GF-D8 (cell line): ENCODE data around the gene TRIM38.
"Not testable (repeated sequence)": the region's sequence is repeated elsewhere in the genome, so short reads cannot be mapped to it uniquely, and the experiment has no call there.

Source experiments
- DNase-seq: peaks from one replicate; lab custom pipeline; 2025; lab: John Stamatoyannopoulos, UW

TRIM38 gene

DNA sequence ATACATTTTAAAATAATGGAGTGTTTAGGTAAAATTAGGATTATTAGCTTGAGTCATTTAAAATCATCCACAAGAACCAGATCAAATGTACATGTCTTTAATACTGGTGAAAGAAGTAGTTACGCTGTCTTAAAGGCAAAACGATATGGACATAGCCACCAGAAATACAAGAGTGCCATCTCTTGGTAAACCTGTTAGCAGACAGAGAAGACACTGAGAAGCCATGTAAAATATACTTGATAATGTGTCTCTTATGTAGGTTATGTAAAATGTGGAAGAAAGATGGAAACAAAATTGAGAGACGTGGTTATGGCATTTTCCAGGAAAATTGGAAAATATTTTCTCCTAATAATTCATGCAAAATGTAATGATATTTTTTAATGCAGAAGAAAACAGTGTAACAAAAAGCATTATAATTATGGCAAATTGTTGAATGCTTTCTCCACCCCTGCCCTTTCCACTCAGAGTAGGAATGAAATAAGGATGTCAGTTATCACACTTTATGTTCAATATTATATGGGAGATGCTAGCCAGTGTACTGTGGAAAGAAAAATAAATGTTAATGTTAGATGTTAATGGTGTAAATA is 19.9 kb upstream of the TRIM38 start:
- DNase-seq = peak; percentile 29

DNA sequence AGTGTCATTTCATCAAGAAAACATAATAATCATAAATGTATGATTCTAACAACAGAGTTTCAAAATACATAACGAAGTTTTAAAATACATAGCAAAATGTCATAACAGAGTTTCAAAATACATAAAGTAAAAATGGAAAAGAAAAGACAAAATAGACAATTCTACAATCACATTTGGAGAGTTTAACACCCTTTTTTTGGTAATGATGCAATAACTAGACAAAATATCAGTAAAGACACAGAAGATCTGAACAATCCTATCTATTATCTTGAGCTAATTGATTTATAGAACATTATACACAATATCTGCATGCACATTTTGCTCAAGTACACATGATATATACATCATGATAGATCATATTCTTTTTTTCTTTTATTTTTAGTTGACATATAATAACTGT is 18.7 kb upstream of the TRIM38 start:
- no peak for DNase-seq

DNA sequence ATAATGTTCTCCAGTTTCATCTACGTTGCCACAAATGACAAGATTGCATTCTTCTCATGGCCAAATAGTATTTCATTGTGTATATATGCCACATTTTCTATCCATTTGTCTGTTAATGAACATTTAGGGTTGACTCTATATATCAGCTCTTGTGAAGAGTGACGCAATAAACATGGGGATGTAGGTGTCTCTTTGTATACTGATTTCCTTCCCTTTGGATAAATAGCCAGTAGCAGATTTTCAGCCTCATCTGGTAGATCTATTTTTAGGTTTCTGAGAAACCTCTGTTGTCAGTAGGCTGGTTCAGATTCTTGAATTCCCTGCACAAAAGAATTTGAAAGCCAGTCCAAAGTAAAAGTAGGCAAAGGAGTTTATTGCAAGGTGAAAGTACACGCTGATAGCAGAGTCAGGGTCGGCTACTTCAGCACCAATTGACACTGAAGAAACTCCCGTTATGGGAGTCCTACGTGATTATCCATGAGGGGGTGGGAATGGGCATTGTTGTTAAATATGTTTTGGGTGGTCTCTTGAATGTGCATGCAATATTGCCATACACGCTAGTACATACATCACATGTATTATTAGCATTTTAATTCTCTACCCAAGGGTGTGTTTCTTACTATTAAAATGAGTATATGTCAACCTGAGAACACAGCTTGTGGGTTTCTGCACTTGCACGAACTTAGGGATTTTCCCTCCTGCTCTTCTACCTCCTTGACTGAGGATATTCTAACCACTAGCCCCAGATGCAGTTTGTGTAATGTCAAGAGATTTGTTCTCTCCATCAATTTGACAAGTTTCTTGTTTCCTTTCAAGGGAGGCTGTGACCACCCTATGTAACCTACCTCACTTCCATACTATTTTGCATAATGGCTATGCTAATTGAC is 17.7 kb upstream of the TRIM38 start:
- DNase-seq = no peak

DNA sequence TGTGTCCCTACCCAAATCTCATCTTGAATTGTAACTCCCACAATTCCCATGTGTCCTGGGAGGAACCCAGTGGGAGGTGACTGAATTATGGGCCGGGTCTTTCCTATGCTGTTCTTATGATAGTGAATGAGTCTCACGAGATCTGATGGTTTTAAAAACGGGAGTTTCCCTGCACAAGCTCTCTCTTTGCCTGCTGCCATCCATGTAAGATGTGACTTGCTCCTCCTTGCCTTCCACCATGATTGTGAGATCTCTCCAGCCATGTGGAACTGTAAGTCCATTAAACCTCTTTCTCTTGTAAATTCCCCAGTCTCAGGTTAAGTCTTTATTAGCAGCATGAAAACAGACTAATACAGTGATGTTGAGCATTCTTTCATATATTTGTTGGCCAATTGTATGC is 16.9 kb upstream of the TRIM38 start:
- DNase-seq = not testable (repeated sequence)

DNA sequence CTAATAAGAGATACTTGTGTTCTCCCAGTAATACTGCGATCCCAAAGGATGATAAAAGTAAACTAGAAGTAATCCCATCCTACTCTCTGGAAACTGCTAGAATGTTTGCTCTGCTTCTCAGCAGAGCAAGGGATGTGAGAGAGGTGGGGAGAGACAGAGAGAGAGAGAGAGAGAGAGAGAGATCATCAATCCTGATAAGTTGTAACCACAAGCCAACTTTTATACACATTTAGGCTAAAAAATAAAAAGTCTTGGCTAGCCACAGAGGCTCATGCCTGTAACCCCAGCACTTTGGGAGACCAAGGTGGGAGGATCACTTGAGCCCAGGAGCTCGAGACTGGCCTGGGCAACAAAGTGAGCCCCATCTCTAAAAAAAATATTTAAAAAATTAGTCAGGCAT is 16.0 kb upstream of the TRIM38 start:
- DNase-seq = no peak

DNA sequence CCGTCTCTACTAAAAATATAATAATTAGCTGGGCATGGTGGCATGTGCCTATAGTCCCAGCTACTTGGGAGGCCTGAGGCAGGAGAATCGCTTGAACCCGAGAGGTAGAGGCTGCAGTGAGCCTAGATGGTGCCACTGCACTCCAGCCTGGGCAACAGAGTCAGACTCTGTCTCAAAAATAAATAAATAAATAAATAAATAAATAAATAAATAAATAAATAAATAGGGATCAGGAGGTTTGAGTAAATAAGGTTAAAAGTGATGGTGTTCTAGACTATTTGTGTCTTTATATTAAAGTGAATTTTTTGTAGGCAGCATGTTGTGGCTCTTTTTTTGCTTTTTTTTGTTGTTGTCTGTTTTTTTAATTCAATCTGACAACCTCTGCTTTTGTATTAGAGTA is 15.1 kb upstream of the TRIM38 start:
- DNase-seq = not testable (repeated sequence)

DNA sequence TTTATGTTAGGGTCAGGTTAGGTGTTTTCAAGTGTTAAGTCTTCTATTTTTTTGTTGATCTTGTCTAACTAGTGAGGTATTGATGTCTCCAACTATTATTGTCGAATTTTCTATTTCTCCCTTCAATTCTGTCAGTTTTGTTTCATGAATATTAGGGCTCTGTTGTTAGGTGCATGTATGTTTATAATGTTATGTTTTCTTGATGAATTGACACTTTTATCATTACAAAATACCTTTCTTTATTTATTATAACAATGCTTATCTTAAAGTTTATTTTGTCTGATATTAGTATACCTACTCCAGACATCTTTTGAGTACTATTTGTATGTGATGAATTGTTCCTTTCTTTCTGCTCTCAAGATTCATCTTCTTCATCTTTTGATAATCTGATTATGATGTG is 12.9 kb upstream of the TRIM38 start:
- DNase-seq = no peak

DNA sequence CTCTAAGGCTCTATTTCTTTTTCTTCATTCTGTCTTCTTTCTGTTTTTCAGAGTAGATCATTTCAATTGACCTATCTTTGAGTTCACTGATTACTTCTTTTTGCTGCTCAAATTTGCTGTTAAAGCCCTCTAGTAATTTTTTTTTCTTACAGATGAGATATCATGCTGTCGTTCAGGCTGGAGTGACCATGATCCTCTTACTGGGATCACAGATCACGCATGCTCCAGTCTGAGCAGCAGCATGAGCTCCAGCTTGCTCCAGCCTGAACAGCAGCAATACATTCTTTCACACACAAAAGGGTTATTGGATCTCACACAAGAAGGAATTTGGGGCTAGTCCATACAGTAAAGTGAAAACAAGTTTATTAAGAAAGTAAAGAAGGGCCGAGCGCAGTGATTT is 12.3 kb upstream of the TRIM38 start:
- no peak for DNase-seq

DNA sequence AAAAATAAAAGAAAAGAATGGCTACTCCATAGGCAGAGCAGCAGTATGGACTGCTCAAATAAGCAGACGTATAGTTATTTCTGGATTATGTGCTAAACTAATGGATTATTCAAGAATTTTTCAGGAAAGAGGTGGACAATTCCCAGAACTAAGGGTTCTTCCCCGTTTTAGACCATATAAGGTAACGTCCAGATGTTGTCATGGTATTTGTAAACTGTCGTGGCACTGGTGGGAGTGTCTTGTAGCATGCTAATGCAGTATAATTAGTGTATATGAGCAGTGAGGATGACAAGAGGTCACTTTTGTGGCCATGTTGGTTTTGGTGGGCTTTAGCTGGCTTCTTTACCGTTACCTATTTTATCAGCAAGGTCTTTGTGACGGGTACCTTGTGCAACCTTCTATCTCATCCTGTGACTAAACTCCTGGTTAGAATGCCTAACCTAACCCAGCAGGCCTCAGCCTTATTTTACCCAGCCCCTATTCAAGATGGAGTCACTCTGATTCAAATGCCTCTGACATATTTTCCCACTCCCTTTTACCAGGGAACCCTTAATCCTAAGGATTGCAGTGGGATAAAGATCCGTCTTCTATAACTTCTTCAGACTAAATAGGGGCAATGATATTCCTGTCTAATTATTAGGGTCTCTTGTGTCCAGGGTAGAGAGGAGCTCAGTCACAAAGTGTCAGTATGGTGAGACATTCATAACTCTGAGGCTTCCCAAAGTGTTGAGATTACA is 11.1 kb upstream of the TRIM38 start:
- no peak for DNase-seq

DNA sequence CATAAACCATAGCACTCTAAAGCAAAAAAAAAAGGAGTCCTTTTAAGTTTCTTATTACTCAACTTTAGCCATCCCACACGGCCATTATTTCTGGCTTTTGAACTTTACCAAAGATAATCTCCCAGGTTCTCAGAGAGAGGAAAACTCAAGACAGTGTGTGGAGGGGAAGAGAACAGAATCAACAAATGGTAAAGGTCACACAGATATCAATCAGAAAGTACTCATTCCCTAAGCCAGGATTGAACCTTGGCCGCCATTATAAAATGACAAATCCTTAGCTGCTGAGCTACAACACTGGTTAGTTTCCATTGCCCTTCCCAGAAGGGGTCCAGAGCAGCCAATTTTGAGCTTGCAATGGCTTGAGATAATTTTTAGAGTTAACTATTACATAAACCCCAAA is 10.1 kb upstream of the TRIM38 start:
- DNase-seq = no peak

DNA sequence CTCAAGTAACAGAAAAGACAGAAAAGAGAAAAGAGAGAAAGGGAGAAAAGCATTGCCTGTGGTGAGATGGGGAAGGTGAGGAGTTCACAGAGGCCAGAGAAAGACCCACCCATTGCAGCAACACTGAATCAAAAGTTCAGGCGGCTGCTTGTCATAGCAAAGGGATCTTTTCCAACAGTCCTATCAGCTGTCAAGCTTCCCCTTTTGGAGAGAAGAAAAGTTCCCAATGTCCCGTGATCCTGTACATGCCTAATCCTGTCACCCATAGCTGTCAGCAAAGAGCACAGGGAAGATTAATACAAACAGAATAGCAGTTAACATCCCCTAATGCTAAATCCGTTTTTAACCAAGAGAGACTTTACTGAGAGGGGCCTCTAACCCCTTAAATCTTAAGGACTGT is 8.9 kb upstream of the TRIM38 start:
- no peak for DNase-seq

DNA sequence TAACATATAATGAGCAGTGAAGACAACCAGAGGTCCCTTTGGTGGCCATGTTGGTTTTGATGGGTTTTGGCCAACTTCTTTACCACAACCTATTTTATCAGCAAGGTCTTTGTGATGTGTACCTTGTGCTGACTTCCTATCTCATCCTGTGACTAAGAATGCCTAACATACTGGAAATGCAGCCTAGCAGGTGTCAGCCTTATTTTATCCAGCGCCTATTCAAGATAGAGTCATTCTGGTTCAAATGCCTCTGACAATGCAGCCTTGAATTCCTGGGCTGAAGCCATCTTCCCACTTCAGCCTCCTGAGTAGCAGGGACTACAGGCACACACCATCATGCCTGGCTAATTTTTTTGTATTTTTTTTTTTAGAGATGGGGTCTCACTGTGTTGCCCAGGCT is 7.8 kb upstream of the TRIM38 start:
- no peak for DNase-seq

DNA sequence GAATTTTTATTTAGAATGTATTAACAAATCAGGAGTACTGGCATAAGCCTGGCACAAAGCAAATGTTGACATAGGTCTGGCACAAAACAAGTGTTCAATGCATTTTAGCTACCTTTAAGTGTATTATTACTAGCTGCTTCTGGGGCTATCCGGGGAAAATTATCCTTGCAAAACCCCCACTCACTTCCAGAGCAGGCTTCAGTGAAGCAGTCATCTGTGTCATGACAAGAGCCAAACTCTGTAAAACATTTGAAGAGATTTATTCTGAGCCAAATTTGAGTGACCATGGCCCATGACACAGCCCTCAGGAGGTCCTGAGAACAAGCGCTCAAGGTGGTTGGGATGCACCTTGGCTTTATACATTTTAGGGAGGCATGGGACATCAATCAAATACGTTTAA is 6.4 kb upstream of the TRIM38 start:
- no peak for DNase-seq

DNA sequence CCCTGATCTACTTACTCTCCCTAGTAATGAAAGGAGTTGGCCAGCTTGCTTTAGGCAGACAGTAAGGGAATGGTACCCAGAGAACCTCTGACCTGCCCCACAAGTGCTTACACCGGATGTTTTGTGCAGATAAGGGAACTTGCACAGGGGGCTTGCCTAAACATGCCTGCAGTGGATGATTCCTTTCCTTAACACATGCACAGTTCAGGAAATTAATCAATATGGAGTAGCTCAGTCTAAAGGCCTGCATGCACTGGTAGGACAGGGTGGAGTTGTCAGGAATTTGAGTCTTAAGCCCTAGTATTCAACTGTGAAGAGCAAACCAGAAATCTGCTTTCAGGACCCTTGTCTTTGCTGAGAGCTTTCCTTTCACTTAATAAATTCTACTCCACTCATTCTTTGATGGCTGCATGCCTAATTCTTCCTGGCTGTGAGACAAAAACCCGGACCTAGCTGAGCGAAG is 3.9 kb upstream of the TRIM38 start:
- DNase-seq = no peak

DNA sequence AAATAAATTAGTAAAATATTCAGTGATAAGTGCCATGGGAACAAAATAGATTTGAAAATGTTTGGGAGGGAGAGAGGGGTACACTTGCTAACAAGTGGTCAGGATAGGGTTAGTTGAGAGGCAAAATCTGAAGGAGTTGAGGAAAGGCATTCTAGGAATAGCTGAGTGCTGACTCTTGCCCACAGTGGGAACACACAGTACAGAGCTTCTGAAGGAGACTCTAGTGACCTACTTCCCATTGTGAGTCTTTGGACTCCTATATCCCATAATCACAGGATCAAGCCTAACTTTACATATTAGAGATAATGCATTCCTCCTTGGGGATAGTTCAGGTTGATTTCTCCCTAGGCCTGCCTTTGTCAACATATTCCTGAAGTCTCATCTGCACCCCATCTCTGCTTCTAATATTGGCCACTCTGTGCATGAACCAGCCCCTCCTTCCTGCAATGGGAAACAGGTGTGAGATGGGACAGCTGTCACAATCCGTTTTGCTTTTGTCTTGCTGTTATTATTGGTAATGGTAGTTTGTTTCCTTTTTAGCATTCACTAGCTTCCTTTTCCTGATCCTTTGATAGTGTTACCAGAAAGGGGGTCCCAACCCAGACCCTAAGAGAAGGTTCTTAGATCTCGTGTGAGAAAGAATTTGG is 2.6 kb upstream of the TRIM38 start:
- DNase-seq = no peak

DNA sequence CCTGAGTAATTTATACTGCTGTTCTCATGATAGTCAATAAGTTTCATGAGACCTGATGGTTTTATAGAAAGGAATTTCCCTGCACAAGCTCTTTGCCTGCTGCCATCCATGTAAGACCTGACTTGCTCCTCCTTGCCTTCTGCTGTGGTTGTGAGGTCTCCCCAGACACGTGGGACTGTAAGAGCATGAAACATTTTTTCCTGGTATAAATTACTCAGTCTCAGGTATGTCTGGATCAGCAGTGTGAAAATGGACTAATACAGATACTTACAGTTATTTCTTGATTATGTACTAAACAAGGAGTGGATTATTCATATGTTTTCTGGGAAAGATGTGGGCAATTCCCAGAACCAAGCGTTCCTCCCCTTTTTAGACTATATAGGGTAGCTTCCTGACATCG is 1.9 kb upstream of the TRIM38 start:
- DNase-seq = no peak

DNA sequence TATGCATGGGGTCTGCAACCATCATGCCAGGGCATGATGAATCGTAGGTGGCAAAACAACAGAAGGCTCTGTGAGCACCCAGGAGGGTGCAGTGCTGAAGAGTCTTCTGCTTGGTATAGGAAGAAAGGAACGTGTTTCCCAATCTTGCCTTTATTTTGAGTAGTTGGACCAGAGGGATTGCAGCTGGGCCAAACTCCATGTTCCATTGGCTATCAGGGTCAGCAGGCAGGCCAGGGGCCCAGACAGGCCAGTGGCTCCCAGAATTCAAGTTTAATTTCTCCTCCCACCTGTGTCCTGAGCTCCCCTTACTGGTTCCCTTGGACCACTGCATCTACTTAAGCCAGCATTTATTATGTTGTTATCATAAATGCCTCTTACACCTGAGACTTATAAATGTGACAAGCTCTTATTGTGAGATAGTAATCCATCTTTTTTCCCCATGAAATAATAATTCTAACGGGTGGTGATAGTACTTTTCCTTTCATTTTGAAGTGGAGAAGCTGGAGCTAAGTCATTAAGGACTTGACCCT is 918 bp upstream of the TRIM38 start:
- DNase-seq = no peak

DNA sequence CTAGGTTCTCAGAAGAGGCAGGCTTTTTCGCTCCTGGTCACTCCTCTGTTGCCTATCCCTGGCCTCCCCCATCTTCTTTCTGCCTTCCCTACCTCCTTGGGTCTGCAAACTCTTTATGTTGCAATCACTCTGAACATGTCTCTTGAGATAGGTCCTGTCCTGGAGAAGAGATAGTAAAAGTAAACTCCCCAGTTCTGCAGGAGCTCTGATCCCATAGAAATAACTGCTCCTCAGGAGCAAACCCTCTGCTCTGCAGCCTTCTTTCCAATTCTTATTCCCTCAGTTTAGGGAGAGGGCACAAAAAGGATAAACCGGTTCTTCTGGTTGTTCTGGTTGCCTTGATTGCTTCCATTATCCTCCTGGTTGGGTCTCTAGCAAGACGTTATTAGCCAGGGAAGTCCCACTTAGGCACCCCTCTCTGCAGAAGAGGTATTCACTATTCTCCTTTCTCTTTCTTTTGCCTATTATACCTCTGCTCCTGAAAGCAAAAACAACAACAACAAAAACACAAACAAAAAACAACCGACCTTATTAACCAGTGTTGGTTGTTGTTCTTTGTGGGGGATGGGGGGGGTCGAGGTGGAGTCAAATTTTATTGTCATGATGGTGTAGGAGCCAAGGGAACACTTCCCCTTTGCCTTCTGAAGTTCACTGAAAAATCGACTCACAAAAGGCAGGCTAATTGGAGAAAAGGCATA is 973 bp downstream of the TRIM38 start:
- DNase-seq = peak; percentile 38

DNA sequence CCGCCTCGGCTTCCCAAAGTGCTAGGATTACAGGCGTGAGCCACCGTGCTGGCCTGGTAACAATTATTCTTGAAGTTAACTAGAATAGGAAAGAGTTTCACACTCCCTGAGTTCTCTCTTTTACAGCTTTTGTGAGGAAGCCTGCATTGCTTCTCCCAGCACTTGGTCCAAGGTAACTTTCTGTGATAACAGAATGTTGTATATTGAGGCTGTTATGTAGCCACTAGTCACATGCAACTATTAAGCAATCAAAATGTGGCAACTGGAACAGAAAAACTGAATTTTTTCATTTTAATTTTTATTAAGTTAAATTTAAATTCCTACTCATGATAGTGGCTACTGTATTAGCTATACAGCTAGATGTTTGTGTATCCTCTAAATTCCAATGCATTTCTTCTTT is 2.5 kb downstream of the TRIM38 start:
- DNase-seq = no peak

DNA sequence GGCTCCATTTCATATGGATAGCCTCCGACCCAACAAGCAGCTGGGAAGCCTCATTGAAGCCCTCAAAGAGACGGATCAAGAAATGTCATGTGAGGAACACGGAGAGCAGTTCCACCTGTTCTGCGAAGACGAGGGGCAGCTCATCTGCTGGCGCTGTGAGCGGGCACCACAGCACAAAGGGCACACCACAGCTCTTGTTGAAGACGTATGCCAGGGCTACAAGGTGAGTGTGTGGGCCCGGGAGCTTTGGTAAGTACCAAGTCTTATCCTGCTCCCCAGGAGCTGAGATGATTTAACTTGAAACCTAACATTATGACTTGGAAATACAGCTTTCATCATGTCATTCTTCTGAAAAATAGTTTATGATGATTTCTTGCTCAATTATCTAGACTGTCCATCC is 4.1 kb downstream of the TRIM38 start:
- DNase-seq = no peak

DNA sequence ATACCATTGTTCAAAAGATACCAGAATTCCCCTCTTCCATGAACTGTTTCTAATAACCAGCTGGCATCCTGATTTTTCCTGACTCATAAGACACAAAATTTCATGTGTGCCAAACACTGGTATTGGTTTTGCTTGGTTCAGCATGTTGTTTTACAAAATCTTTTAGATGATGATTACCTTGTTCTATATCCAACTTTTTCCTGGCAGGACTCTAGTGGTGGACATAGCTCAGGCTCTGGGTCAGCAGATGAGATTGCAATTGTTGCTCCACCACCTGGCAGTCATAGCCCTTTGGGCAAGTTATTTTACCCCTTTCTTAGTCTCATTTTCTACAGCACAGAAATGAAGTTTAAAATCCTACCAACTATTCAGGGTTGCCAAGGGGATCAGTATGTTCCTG is 6.2 kb downstream of the TRIM38 start:
- no peak for DNase-seq
